GM12878 (cell line): ENCODE results near the gene ECM1. TPM values are rescaled to one million over a fixed set of nuclear protein-coding genes. Genes with fewer than 3 reads are reported as not detected.

Source experiments
- ATAC-seq: fragments of 200-7000 bp; cut with Tn5 transposase; 3 replicates; pipeline ENCODE4 v1.9.1; 2020; ENCODE audit warnings: mild to moderate bottlenecking, moderate library complexity
- BruUV-seq: library from RNA; stranded (reverse); fragments of 400-500 nt; replicated peaks from 2 replicates; lab custom pipeline; 2021; lab: Mats Ljungman, UMichigan
- CTCF ChIA-PET: fragments of 300-600 bp; sonication (Branson Sonifier 250); formaldehyde crosslinking; extraction: SDS; loops from one replicate; lab custom pipeline; 2021; ENCODE audit warnings: inconsistent platforms; lab: Yijun Ruan, JAX
- POLR2A ChIA-PET: fragments of 350-600 bp; formaldehyde crosslinking; extraction: SDS; loops from one replicate; lab custom pipeline; 2021; ENCODE audit warnings: inconsistent platforms; lab: Charles Lee
- RAD21 ChIA-PET: fragments of 300-600 bp; sonication (Branson Sonifier 250); formaldehyde crosslinking; loops from one replicate; lab custom pipeline; 2023; ENCODE audit warnings: antibody characterized with exemption; ENCODE audit not compliant: unreplicated experiment; lab: Charles Lee
- SMC1A ChIA-PET: fragments of 300-600 bp; sonication (Branson Sonifier 250); formaldehyde crosslinking; loops from one replicate; lab custom pipeline; 2023; ENCODE audit not compliant: unreplicated experiment, uncharacterized antibody; lab: Charles Lee
- DNase-seq: peaks from one replicate; pipeline ENCODE4 v3.0.0-alpha.2; 2011; ENCODE audit warnings: low read depth, low spot score
- FAIRE-seq: peaks from 3 replicates; lab custom pipeline; 2011; peaks lifted over from hg19 to GRCh38; lab: Jason Lieb, UNC
- H2AFZ ChIP-seq: 2 replicates; pipeline ENCODE4 v1.6.0; 2011; ENCODE audit warnings: low read depth, low read length, control low read depth; ENCODE audit not compliant: control insufficient read depth
- H3K27ac ChIP-seq: 2 replicates; pipeline ENCODE4 v1.5.1; 2011; ENCODE audit warnings: control low read depth; ENCODE audit not compliant: control insufficient read depth, insufficient read depth
- H3K27me3 ChIP-seq, 2 experiments: replicated peaks in 1 of 2; 2 replicates each; pipeline versions ENCODE4 v1.6.0 to v1.6.1; 2011; ENCODE audit warnings: low read length in 1 of 2; ENCODE audit not compliant: control insufficient read depth in 2 of 2, insufficient read depth in 2 of 2
- H3K36me3 ChIP-seq, 2 experiments: 2 replicates each; pipeline ENCODE4 v1.5.1; 2011; ENCODE audit warnings: low read length in 1 of 2; ENCODE audit not compliant: control insufficient read depth in 2 of 2, insufficient read depth in 2 of 2
- H3K4me1 ChIP-seq: 2 replicates; pipeline ENCODE4 v1.6.1; 2011; ENCODE audit warnings: mild to moderate bottlenecking, low read length, moderate library complexity, mixed read lengths; ENCODE audit not compliant: control insufficient read depth, insufficient read depth
- H3K4me2 ChIP-seq: 2 replicates; pipeline ENCODE4 v1.6.0; 2011; ENCODE audit warnings: control low read depth; ENCODE audit not compliant: control insufficient read depth, insufficient read depth
- H3K4me3 ChIP-seq: fragments of 200-600 bp; sonication (generic); 2 replicates; pipeline ENCODE4 v1.5.1; 2016
- H3K79me2 ChIP-seq: 2 replicates; pipeline ENCODE4 v1.6.0; 2011; ENCODE audit warnings: low read length; ENCODE audit not compliant: control insufficient read depth, insufficient read depth
- H3K9ac ChIP-seq: 2 replicates; pipeline ENCODE4 v1.8.0; 2011; ENCODE audit warnings: low read length, control low read depth, mixed read lengths; ENCODE audit not compliant: control insufficient read depth, insufficient read depth
- H3K9me3 ChIP-seq: replicated peaks from 3 replicates; pipeline ENCODE4 v1.5.1; 2011; ENCODE audit warnings: mild to moderate bottlenecking, low read length; ENCODE audit not compliant: control insufficient read depth, insufficient read depth
- H4K20me1 ChIP-seq: 2 replicates; pipeline ENCODE4 v1.6.0; 2011; ENCODE audit not compliant: control insufficient read depth, insufficient read depth
- CBX3 ChIP-seq: fragments of 200-600 bp; sonication (generic); IDR thresholded peaks from 2 replicates; pipeline ENCODE4 v1.6.1; 2016; ENCODE audit warnings: low read depth, borderline replicate concordance
- CREM ChIP-seq: IDR thresholded peaks from 2 replicates; pipeline ENCODE4 v1.6.1; 2014; ENCODE audit warnings: antibody characterized with exemption, low read depth
- EED ChIP-seq: sonication (generic); IDR thresholded peaks from 2 replicates; pipeline ENCODE4 v1.6.1; 2016; ENCODE audit warnings: antibody characterized with exemption, low read depth
- ETV6 ChIP-seq, 2 experiments: fragments of 450-650 bp in 1 of 2; IDR thresholded peaks in 1 of 2; conservative IDR thresholded peaks in 1 of 2; 2 replicates each; pipeline ENCODE4 v1.6.1; 2014; ENCODE audit warnings: antibody characterized with exemption in 1 of 2, borderline replicate concordance in 1 of 2, low read depth in 1 of 2, mild to moderate bottlenecking in 1 of 2, moderate library complexity in 1 of 2
- HSF1 ChIP-seq: fragments of 150-350 bp; IDR thresholded peaks from 2 replicates; pipeline ENCODE4 v1.6.1; 2014; ENCODE audit warnings: mild to moderate bottlenecking, low read depth, low read length
- IRF4 ChIP-seq: IDR thresholded peaks from 2 replicates; pipeline ENCODE4 v1.6.1; 2011; ENCODE audit warnings: low read depth, low read length
- JUNB ChIP-seq: IDR thresholded peaks from 2 replicates; pipeline ENCODE4 v1.6.1; 2016; ENCODE audit warnings: antibody characterized with exemption, mild to moderate bottlenecking
- PAX5 ChIP-seq: IDR thresholded peaks from 2 replicates; pipeline ENCODE4 v1.6.1; 2011; ENCODE audit warnings: low read depth, low read length, borderline replicate concordance
- RAD51 ChIP-seq: fragments of 450-650 bp; IDR thresholded peaks from 2 replicates; pipeline ENCODE4 v1.6.1; 2016; ENCODE audit warnings: moderate library complexity, mild to moderate bottlenecking, inconsistent platforms
- RFX5 ChIP-seq: IDR thresholded peaks from 2 replicates; pipeline ENCODE4 v1.6.1; 2011; ENCODE audit warnings: low read depth, low read length, improper control_type of control experiment
- SIN3A ChIP-seq: IDR thresholded peaks from 2 replicates; pipeline ENCODE4 v1.6.1; 2012; ENCODE audit warnings: low read depth, low read length, improper control_type of control experiment
- SIX5 ChIP-seq: IDR thresholded peaks from 2 replicates; pipeline ENCODE4 v1.6.1; 2011; ENCODE audit warnings: mild to moderate bottlenecking, low read depth, low read length, moderate library complexity; ENCODE audit not compliant: severe bottlenecking
- SMARCA5 ChIP-seq: fragments of 450-650 bp; IDR thresholded peaks from 2 replicates; pipeline ENCODE4 v1.6.1; 2017; ENCODE audit warnings: mild to moderate bottlenecking
- SUZ12 ChIP-seq: fragments of 200-600 bp; sonication (generic); IDR thresholded peaks from one replicate; pipeline ENCODE4 v1.6.1; 2018; ENCODE audit warnings: antibody characterized with exemption, mild to moderate bottlenecking; ENCODE audit not compliant: unreplicated experiment
- YBX1 ChIP-seq: fragments of 450-650 bp; IDR thresholded peaks from 2 replicates; pipeline ENCODE4 v1.6.1; 2016; ENCODE audit warnings: antibody characterized with exemption
- ZBTB11 ChIP-seq: fragments of 450-650 bp; formaldehyde crosslinking; IDR thresholded peaks from 2 replicates; pipeline ENCODE4 v1.5.0; 2022; ENCODE audit warnings: mild to moderate bottlenecking, missing genetic modification characterization
- ZSCAN29 ChIP-seq: fragments of 450-650 bp; IDR thresholded peaks from 2 replicates; pipeline ENCODE4 v1.6.1; 2017; ENCODE audit warnings: mild to moderate bottlenecking, moderate library complexity
- WGBS: methylation state at CpG from one replicate; pipeline ENCODE4 v1.1.6; 2016; ENCODE audit warnings: low lambda C conversion rate; ENCODE audit not compliant: insufficient replicate concordance, insufficient coverage; ENCODE audit errors: missing lambda C conversion rate; 5-methylcytosine and 5-hydroxymethylcytosine counted together
- in situ Hi-C: fragments of 300-500 bp; cut with MboI; formaldehyde crosslinking; loops from 9 replicates; pipeline ENCODE4 v1.14.3; 2018; ENCODE audit warnings: mixed read lengths
- intact Hi-C: fragments of 100-400 bp; cut with micrococcal nuclease; formaldehyde crosslinking; loops from one replicate; pipeline ENCODE4 v1.14.2; 2022; ENCODE audit not compliant: unreplicated experiment
- polyA plus RNA-seq, 11 experiments: library from polyadenylated mRNA; depleted of rRNA in 4 of 11; unstranded in 6 of 11; stranded (reverse) in 5 of 11; fragments of >200 nt; fragmentation: Nextera tagmentation in 4 of 11; fragmentation: Illumina TruSeq in 1 of 11; extraction: Ambion mirVana in 4 of 11; extraction: Trizol in 1 of 11; gene quantifications; 1 replicate in 1 of 11; 2 replicates in 10 of 11; pipeline versions ENCODE4 v1.2.1 to v1.2.3, GENCODE V29; 2011 to 2016; ENCODE audit warnings: inconsistent platforms in 2 of 11, missing spikeins in 2 of 11, low read depth in 1 of 11
- total RNA-seq, 4 experiments: library from RNA; depleted of rRNA in 3 of 4; stranded (reverse); fragments of >200 nt in 3 of 4; fragmentation: Illumina TruSeq in 1 of 4; extraction: Trizol in 1 of 4; gene quantifications; 2 replicates each; pipeline versions ENCODE4 v1.2.1 to v1.2.3, GENCODE V29; 2013 to 2021
- TF ChIP-seq, protein P1 (sequence below): IDR thresholded peaks from 2 replicates; pipeline ENCODE4 v1.6.1; 2011; ENCODE audit warnings: low read depth, low read length, improper control_type of control experiment, borderline replicate concordance

ECM1 gene
- total and polyA plus RNA-seq, 10 of the 15 experiments (the other 5 are each of a cell fraction or from before 2014, with no cell fraction given) = 0.06 to 1.3 (median 0.60) TPM

DNA sequence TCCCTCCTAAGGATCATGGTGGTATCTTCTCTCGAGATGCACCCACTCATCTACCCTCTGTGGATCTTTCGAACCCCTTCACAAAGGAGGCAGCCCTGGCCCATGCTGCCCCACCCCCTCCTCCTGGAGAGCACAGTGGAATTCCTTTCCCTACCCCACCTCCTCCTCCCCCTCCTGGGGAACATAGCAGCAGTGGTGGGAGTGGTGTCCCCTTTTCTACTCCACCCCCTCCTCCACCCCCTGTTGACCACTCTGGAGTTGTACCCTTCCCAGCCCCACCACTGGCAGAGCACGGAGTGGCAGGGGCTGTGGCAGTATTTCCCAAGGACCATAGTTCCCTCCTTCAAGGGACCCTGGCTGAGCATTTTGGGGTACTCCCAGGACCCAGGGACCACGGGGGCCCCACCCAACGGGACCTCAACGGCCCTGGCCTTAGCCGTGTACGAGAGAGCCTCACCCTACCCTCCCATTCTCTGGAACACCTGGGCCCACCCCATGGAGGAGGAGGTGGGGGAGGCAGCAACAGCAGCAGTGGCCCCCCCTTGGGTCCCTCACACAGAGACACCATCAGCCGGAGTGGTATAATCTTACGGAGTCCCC, 35.2 kb upstream of the ECM1 start:
- no peak overlapping the region for H3K4me3 ChIP-seq
- FAIRE-seq = no peak
- no peaks in the 10 kb centered on the region for H3K4me1 ChIP-seq
- H3K4me2 ChIP-seq = no peak overlapping the region
- no peaks in the 10 kb centered on the region for H3K79me2 ChIP-seq
- H3K27ac ChIP-seq = no peak overlapping the region
- no TSS peak for BruUV-seq
- no peak overlapping the region for H2AFZ ChIP-seq
- peaks cover 14 to 18% of the 10 kb centered on the region in 2 experiments; a peak in 3 of 4 replicates for H3K36me3 ChIP-seq
- SMC1A ChIA-PET = no interaction called here
- no peak for TF ChIP-seq SIX5
- TF ChIP-seq SMARCA5 = no peak
- TF ChIP-seq CREM = no peak
- TF ChIP-seq IRF4 = no peak
- TF ChIP-seq ETV6 (conservative IDR thresholded peaks at IDR 0.05 in 1 of 2, IDR thresholded peaks at IDR 0.05 in 1 of 2; ENCODE audit: borderline replicate concordance in 1 of 2, low read depth in 1 of 2) = no peak
- no peak for TF ChIP-seq RFX5
- no peak for TF ChIP-seq SUZ12
- TF ChIP-seq SIN3A = no peak
- no peak for TF ChIP-seq HSF1
- no peak for TF ChIP-seq ZBTB11 (CRISPR knock-in tag)
- TF ChIP-seq JUNB = no peak
- no peak for TF ChIP-seq RAD51
- TF ChIP-seq CBX3 = no peak
- no peak for TF ChIP-seq EED
- TF ChIP-seq PAX5 = no peak
- TF ChIP-seq, protein P1, sequence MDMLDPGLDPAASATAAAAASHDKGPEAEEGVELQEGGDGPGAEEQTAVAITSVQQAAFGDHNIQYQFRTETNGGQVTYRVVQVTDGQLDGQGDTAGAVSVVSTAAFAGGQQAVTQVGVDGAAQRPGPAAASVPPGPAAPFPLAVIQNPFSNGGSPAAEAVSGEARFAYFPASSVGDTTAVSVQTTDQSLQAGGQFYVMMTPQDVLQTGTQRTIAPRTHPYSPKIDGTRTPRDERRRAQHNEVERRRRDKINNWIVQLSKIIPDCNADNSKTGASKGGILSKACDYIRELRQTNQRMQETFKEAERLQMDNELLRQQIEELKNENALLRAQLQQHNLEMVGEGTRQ = no peak
- TF ChIP-seq ZSCAN29 = no peak
- TF ChIP-seq YBX1 = no peak
- POLR2A ChIA-PET = no interaction called here
- H4K20me1 ChIP-seq = no peaks in the 10 kb centered on the region
- H3K27me3 ChIP-seq = no peaks in the 10 kb centered on the region
- CTCF ChIA-PET = no interaction called here
- H3K9ac ChIP-seq = no peak overlapping the region
- H3K9me3 ChIP-seq = no peaks in the 10 kb centered on the region
- 90% methylated on average over 10 of the region's 10 CpGs for WGBS
- in situ Hi-C loops = no loop called here
- ATAC-seq = no peak
- intact Hi-C loops = no loop called here
- no peak for DNase-seq
- RAD21 ChIA-PET = no interaction called here
